H9 (cell line): ENCODE results near the gene EGLN3. TPM values are rescaled to one million over a fixed set of nuclear protein-coding genes. Genes with fewer than 3 reads are reported as not detected.

Source experiments
- DNase-seq: peaks from one replicate; pipeline ENCODE4 v3.0.0-alpha.2; 2017
- H2AFZ ChIP-seq: one replicate; pipeline ENCODE4 v1.6.1; 2013; ENCODE audit warnings: mild to moderate bottlenecking, low read length, control low read depth, moderate library complexity
- H2AK5ac ChIP-seq: 2 replicates; pipeline ENCODE4 v1.6.1; 2013; ENCODE audit warnings: low read length, control low read depth, mixed read lengths; ENCODE audit not compliant: insufficient read length
- H2BK120ac ChIP-seq: one replicate; pipeline ENCODE4 v1.6.1; 2013; ENCODE audit warnings: low read depth, mild to moderate bottlenecking, low read length, control low read depth, inconsistent platforms; ENCODE audit not compliant: poor library complexity, severe bottlenecking
- H2BK12ac ChIP-seq: 2 replicates; pipeline ENCODE4 v1.6.1; 2013; ENCODE audit warnings: low read length, control low read depth, mixed read lengths, low read depth; ENCODE audit not compliant: insufficient read length
- H2BK15ac ChIP-seq: 2 replicates; pipeline ENCODE4 v1.6.1; 2013; ENCODE audit warnings: low read depth, low read length, control low read depth
- H2BK20ac ChIP-seq: one replicate; pipeline ENCODE4 v1.6.1; 2013; ENCODE audit warnings: low read depth, mild to moderate bottlenecking, low read length, control low read depth, inconsistent platforms; ENCODE audit not compliant: poor library complexity, severe bottlenecking
- H2BK5ac ChIP-seq: 2 replicates; pipeline ENCODE4 v1.6.1; 2013; ENCODE audit warnings: low read length, control low read depth, mixed read lengths; ENCODE audit not compliant: insufficient read length
- H3K14ac ChIP-seq: 2 replicates; pipeline ENCODE4 v1.6.1; 2013; ENCODE audit warnings: low read length, control low read depth; ENCODE audit not compliant: insufficient read depth
- H3K18ac ChIP-seq: 2 replicates; pipeline ENCODE4 v1.6.1; 2013; ENCODE audit warnings: low read depth, mild to moderate bottlenecking, mixed read lengths, low read length, control low read depth; ENCODE audit not compliant: insufficient read length
- H3K23ac ChIP-seq: 2 replicates; pipeline ENCODE4 v1.6.1; 2013; ENCODE audit warnings: low read length, control low read depth, mixed read lengths, low read depth; ENCODE audit not compliant: insufficient read length
- H3K23me2 ChIP-seq: 2 replicates; pipeline ENCODE4 v1.6.1; 2013; ENCODE audit warnings: low read depth, mild to moderate bottlenecking, mixed read lengths, low read length, control low read depth; ENCODE audit not compliant: insufficient read length, poor library complexity, severe bottlenecking
- H3K27ac ChIP-seq: 2 replicates; pipeline ENCODE4 v1.5.1; 2013; ENCODE audit warnings: low read length, control low read depth, mixed read lengths, low read depth; ENCODE audit not compliant: insufficient read length
- H3K27me3 ChIP-seq: 2 replicates; pipeline ENCODE4 v1.6.1; 2013; ENCODE audit warnings: low read length, control low read depth, inconsistent platforms; ENCODE audit not compliant: insufficient read depth
- H3K4ac ChIP-seq: 2 replicates; pipeline ENCODE4 v1.6.1; 2013; ENCODE audit warnings: low read depth, mild to moderate bottlenecking, control low read depth, inconsistent platforms, low read length, moderate library complexity
- H3K4me1 ChIP-seq: 2 replicates; pipeline ENCODE4 v1.6.1; 2013; ENCODE audit warnings: low read length, control low read depth, inconsistent platforms; ENCODE audit not compliant: insufficient read depth
- H3K4me2 ChIP-seq: 2 replicates; pipeline ENCODE4 v1.6.1; 2013; ENCODE audit warnings: low read length, control low read depth, mixed read lengths; ENCODE audit not compliant: insufficient read length, insufficient read depth
- H3K56ac ChIP-seq: 2 replicates; pipeline ENCODE4 v1.6.1; 2013; ENCODE audit warnings: low read depth, mild to moderate bottlenecking, mixed read lengths, low read length, control low read depth; ENCODE audit not compliant: insufficient read length
- H3K79me1 ChIP-seq: 2 replicates; pipeline ENCODE4 v1.6.1; 2013; ENCODE audit warnings: low read depth, mild to moderate bottlenecking, moderate library complexity, low read length, control low read depth, inconsistent platforms; ENCODE audit not compliant: insufficient read depth, poor library complexity, severe bottlenecking
- H3K79me2 ChIP-seq: 2 replicates; pipeline ENCODE4 v1.6.1; 2013; ENCODE audit warnings: low read length, control low read depth, inconsistent platforms; ENCODE audit not compliant: insufficient read depth
- H3K9ac ChIP-seq: 2 replicates; pipeline ENCODE4 v1.6.1; 2013; ENCODE audit warnings: low read length, control low read depth, mixed read lengths; ENCODE audit not compliant: insufficient read length; ENCODE audit errors: extremely low read depth
- H3K9me3 ChIP-seq: one replicate; pipeline ENCODE4 v1.6.1; 2013; ENCODE audit warnings: low read depth, low read length, inconsistent platforms; ENCODE audit not compliant: control insufficient read depth
- H3T11ph ChIP-seq: one replicate; pipeline ENCODE4 v1.6.1; 2013; ENCODE audit warnings: mild to moderate bottlenecking, low read length, control low read depth, inconsistent platforms
- H4K20me1 ChIP-seq: one replicate; pipeline ENCODE4 v1.6.1; 2013; ENCODE audit not compliant: control insufficient read depth, insufficient read length, insufficient read depth
- H4K5ac ChIP-seq: 2 replicates; pipeline ENCODE4 v1.6.1; 2013; ENCODE audit warnings: low read depth, mild to moderate bottlenecking, mixed read lengths, low read length, control low read depth; ENCODE audit not compliant: insufficient read length
- H4K8ac ChIP-seq: replicated peaks from 2 replicates; pipeline ENCODE4 v1.6.1; 2013; ENCODE audit warnings: low read length, control low read depth, mixed read lengths, low read depth; ENCODE audit not compliant: insufficient read length
- H4K91ac ChIP-seq: 2 replicates; pipeline ENCODE4 v1.6.1; 2013; ENCODE audit warnings: low read depth, mild to moderate bottlenecking, moderate library complexity, mixed read lengths, low read length, control low read depth; ENCODE audit not compliant: insufficient read length
- H3K27ac Mint-ChIP-seq, 3 experiments: 2 replicates in 2 of 3; 3 replicates in 1 of 3; pipeline ENCODE4 v1.8.0; 2020 to 2021; ENCODE audit warnings: mixed read lengths in 3 of 3, mild to moderate bottlenecking in 1 of 3, moderate library complexity in 1 of 3
- H3K27me3 Mint-ChIP-seq: 2 replicates; pipeline ENCODE4 v1.8.0; 2021; ENCODE audit warnings: low read depth, mild to moderate bottlenecking, moderate library complexity, mixed read lengths
- H3K36me3 Mint-ChIP-seq, 3 experiments: 2 replicates in 2 of 3; 3 replicates in 1 of 3; pipeline ENCODE4 v1.8.0; 2020 to 2021; ENCODE audit warnings: low read depth in 3 of 3, mixed read lengths in 3 of 3; ENCODE audit not compliant: insufficient read depth in 1 of 3
- H3K4me1 Mint-ChIP-seq, 2 experiments: 2 replicates each; pipeline ENCODE4 v1.8.0; 2020; ENCODE audit warnings: mixed read lengths in 2 of 2
- H3K4me3 Mint-ChIP-seq, 2 experiments: 2 replicates in 1 of 2; 3 replicates in 1 of 2; pipeline ENCODE4 v1.8.0; 2020 to 2021; ENCODE audit warnings: mild to moderate bottlenecking in 2 of 2, mixed read lengths in 2 of 2, moderate library complexity in 1 of 2
- H3K9me3 Mint-ChIP-seq, 2 experiments: 2 replicates in 1 of 2; 3 replicates in 1 of 2; pipeline ENCODE4 v1.8.0; 2020; ENCODE audit warnings: mild to moderate bottlenecking in 2 of 2, mixed read lengths in 2 of 2, moderate library complexity in 1 of 2
- WGBS: extraction: QIAGEN DNeasy Blood & Tissue Kit; methylation state at CpG from one replicate; pipeline ENCODE4 v1.1.7; 2013; ENCODE audit warnings: missing lambda C conversion rate, low lambda C conversion rate, mixed read lengths; ENCODE audit not compliant: insufficient read length; ENCODE audit errors: extremely low coverage; 5-methylcytosine and 5-hydroxymethylcytosine counted together
- total RNA-seq: library from RNA; stranded (reverse); gene quantifications from 2 replicates; pipeline ENCODE4 v1.2.1, GENCODE V29; 2021
- TF ChIP-seq, protein P1 (sequence below): fragments of 200-600 bp; sonication (generic); conservative IDR thresholded peaks from 3 replicates; pipeline ENCODE4 v1.8.0; 2021; ENCODE audit warnings: antibody characterized with exemption, mild to moderate bottlenecking

The EGLN3 gene
- total RNA-seq, 1 experiment from 2014 or later, result 19.8 TPM

DNA sequence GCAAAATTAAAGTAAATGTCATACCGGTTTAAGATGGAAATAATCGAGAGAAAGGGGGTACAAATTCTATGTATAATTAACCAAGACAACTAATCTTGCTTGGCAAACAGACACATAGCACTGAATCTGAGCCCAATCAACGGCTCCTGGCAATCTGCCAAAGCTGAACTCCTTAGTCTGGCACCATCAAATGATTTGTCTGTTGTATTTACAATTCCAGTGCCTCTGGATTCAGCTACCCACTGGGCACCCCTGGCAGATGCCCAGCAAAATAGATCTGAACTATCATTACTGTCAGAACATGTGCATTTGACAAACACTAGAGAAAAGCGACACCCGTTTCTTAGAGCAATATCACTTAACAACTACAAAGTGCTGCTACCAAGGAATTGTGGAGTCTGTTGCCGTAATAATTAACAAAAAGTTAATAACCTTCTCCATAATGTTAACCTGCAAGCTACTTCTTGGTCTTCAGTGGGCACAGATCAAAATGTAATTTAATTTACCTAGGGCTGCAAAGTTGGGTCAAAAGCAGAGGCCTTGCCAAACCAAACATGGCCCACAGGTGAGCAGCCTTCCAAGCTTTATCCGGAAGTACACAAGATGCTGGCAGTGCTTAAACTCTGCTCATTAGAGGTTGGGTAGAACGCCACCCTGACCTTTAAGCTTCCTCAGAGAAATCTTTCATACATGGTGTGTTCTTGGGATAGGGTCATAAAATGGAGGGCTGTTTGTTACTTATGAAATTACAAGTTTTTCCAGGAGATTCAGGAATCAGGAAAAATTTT is 7.6 kb downstream of the EGLN3 start:
- no peak overlapping the region for H2BK120ac ChIP-seq
- Mint-ChIP-seq H3K36me3 (peaks cover 6 to 31% (median 7%) of the 10 kb centered on the region in 3 experiments; a peak in 5 of 7 replicates), H3K27ac (peak overlapping the region in 2 of 3 experiments; percentile 31 to 48; a peak in 1 of 7 replicates), H3K4me3 (no peak overlapping the region), H3K27me3 (no peaks in the 10 kb centered on the region), H3K9me3 (no peaks in the 10 kb centered on the region), H3K4me1 (peaks cover 64 to 82% of the 10 kb centered on the region in 2 experiments)
- peaks cover 5% of the 10 kb centered on the region; the same call in 1 of the 2 replicates for H3K79me2 ChIP-seq
- H3K4me2 ChIP-seq, result no peak overlapping the region
- H3K9me3 ChIP-seq, result no peaks in the 10 kb centered on the region
- H3K27me3 ChIP-seq, result no peaks in the 10 kb centered on the region
- H2AFZ ChIP-seq, result no peak overlapping the region
- 0 out of 2 replicates have a peak, but pooled peaks cover 7% of the 10 kb centered on the region for H3K4me1 ChIP-seq
- DNase-seq, result no peak
- H2BK5ac ChIP-seq, result no peak overlapping the region
- no peak overlapping the region for H3K14ac ChIP-seq
- H3K9ac ChIP-seq, result no peak overlapping the region
- H3K23me2 ChIP-seq, result no peaks in the 10 kb centered on the region
- no peak overlapping the region for H4K91ac ChIP-seq
- no peak overlapping the region for H3K27ac ChIP-seq
- H3K4ac ChIP-seq, result no peak overlapping the region
- H4K20me1 ChIP-seq, result no peaks in the 10 kb centered on the region
- H2BK20ac ChIP-seq, result no peak overlapping the region
- H4K8ac ChIP-seq, result no peak overlapping the region
- H4K5ac ChIP-seq, result no peak overlapping the region
- H2BK15ac ChIP-seq, result no peak overlapping the region
- no CpG with 5 or more reads among the region's 8 CpGs for WGBS
- H2AK5ac ChIP-seq, result no peak overlapping the region
- no peak overlapping the region for H2BK12ac ChIP-seq
- TF ChIP-seq, protein P1, sequence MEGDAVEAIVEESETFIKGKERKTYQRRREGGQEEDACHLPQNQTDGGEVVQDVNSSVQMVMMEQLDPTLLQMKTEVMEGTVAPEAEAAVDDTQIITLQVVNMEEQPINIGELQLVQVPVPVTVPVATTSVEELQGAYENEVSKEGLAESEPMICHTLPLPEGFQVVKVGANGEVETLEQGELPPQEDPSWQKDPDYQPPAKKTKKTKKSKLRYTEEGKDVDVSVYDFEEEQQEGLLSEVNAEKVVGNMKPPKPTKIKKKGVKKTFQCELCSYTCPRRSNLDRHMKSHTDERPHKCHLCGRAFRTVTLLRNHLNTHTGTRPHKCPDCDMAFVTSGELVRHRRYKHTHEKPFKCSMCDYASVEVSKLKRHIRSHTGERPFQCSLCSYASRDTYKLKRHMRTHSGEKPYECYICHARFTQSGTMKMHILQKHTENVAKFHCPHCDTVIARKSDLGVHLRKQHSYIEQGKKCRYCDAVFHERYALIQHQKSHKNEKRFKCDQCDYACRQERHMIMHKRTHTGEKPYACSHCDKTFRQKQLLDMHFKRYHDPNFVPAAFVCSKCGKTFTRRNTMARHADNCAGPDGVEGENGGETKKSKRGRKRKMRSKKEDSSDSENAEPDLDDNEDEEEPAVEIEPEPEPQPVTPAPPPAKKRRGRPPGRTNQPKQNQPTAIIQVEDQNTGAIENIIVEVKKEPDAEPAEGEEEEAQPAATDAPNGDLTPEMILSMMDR, result no peak
- no peaks in the 10 kb centered on the region for H3K79me1 ChIP-seq
- H3K23ac ChIP-seq, result no peak overlapping the region
- H3T11ph ChIP-seq, result no peak overlapping the region
- no peak overlapping the region for H3K56ac ChIP-seq
- no peak overlapping the region for H3K18ac ChIP-seq
